IMR-90 (cell line): ENCODE measurements around the gene LDHAL6A. TPM values are rescaled to one million over a fixed set of nuclear protein-coding genes. Genes with fewer than 3 reads are reported as not detected.

Experiments used
- ATAC-seq: fragments of 200-7000 bp; cut with Tn5 transposase; 2 replicates; pipeline ENCODE4 v1.9.1; 2020; ENCODE audit warnings: low read depth, mild to moderate bottlenecking, moderate library complexity
- BruUV-seq: library from RNA; stranded (reverse); fragments of 400-500 nt; replicated peaks from 2 replicates; lab custom pipeline; 2021; lab: Mats Ljungman, UMichigan
- CTCF ChIA-PET: fragments of 300-600 bp; formaldehyde crosslinking; extraction: SDS; loops from one replicate; lab custom pipeline; 2021; ENCODE audit warnings: antibody characterized with exemption; lab: Yijun Ruan, JAX
- POLR2A ChIA-PET: fragments of 300-600 bp; sonication (Branson Sonifier 250); formaldehyde crosslinking; loops from one replicate; lab custom pipeline; 2022; ENCODE audit warnings: antibody characterized with exemption; ENCODE audit not compliant: unreplicated experiment; lab: Charles Lee
- DNase-seq: peaks from one replicate; pipeline ENCODE4 v3.0.0; 2013
- H2AFZ ChIP-seq: replicated peaks from 2 replicates; pipeline ENCODE3; 2013; ENCODE audit warnings: low read length, mild to moderate bottlenecking; ENCODE audit not compliant: poor library complexity
- H2AK5ac ChIP-seq: 2 replicates; pipeline ENCODE4 v1.6.1; 2013; ENCODE audit warnings: low read depth, low read length, inconsistent platforms
- H2AK9ac ChIP-seq: replicated peaks from 2 replicates; pipeline ENCODE3; 2013; ENCODE audit warnings: mild to moderate bottlenecking, low read depth, low read length, moderate library complexity; ENCODE audit not compliant: poor library complexity
- H2BK120ac ChIP-seq: 2 replicates; pipeline ENCODE4 v1.6.1; 2013; ENCODE audit warnings: low read depth, low read length, inconsistent platforms
- H2BK15ac ChIP-seq: 3 replicates; pipeline ENCODE4 v1.6.1; 2013; ENCODE audit warnings: low read depth, low read length, inconsistent platforms
- H2BK20ac ChIP-seq: 2 replicates; pipeline ENCODE4 v1.6.1; 2013; ENCODE audit warnings: low read depth, mild to moderate bottlenecking, inconsistent platforms, low read length, moderate library complexity
- H2BK5ac ChIP-seq: 2 replicates; pipeline ENCODE4 v1.6.1; 2013; ENCODE audit warnings: mild to moderate bottlenecking, low read depth, low read length, inconsistent platforms; ENCODE audit not compliant: poor library complexity, severe bottlenecking
- H3K14ac ChIP-seq: replicated peaks from 2 replicates; pipeline ENCODE4 v1.6.1; 2013; ENCODE audit warnings: low read depth, low read length, inconsistent platforms
- H3K18ac ChIP-seq: 2 replicates; pipeline ENCODE4 v1.6.1; 2013; ENCODE audit warnings: low read depth, low read length, control low read depth
- H3K23ac ChIP-seq: 2 replicates; pipeline ENCODE4 v1.6.1; 2013; ENCODE audit warnings: low read depth, low read length, inconsistent platforms
- H3K27ac ChIP-seq: 2 replicates; pipeline ENCODE4 v1.5.1; 2013; ENCODE audit warnings: mild to moderate bottlenecking, control low read depth, low read length; ENCODE audit not compliant: insufficient read depth
- H3K27me3 ChIP-seq: 2 replicates; pipeline ENCODE4 v1.6.1; 2013; ENCODE audit warnings: low read length; ENCODE audit not compliant: control insufficient read depth, insufficient read depth
- H3K36me3 ChIP-seq: 2 replicates; pipeline ENCODE4 v1.6.1; 2013; ENCODE audit warnings: low read length, mixed read lengths; ENCODE audit not compliant: control insufficient read depth, insufficient read depth
- H3K4ac ChIP-seq: 2 replicates; pipeline ENCODE4 v1.6.1; 2013; ENCODE audit warnings: low read depth, low read length, inconsistent platforms
- H3K4me1 ChIP-seq: 2 replicates; pipeline ENCODE4 v1.6.1; 2013; ENCODE audit warnings: low read length, mixed read lengths; ENCODE audit not compliant: control insufficient read depth, insufficient read depth
- H3K4me2 ChIP-seq: 2 replicates; pipeline ENCODE4 v1.6.1; 2013; ENCODE audit warnings: low read depth, mild to moderate bottlenecking, control low read depth, low read length, moderate library complexity
- H3K4me3 ChIP-seq: 2 replicates; pipeline ENCODE4 v1.5.1; 2013; ENCODE audit warnings: low read depth, mild to moderate bottlenecking, control low read depth, low read length, moderate library complexity; ENCODE audit not compliant: insufficient read depth
- H3K56ac ChIP-seq: 2 replicates; pipeline ENCODE4 v1.6.1; 2013; ENCODE audit warnings: low read length, inconsistent platforms; ENCODE audit not compliant: insufficient read depth; ENCODE audit errors: extremely low read depth
- H3K79me1 ChIP-seq, 2 experiments: 2 replicates each; pipeline ENCODE4 v1.6.1; 2013; ENCODE audit warnings: low read length in 2 of 2, inconsistent platforms in 1 of 2, low read depth in 1 of 2
- H3K9ac ChIP-seq: 2 replicates; pipeline ENCODE4 v1.6.1; 2013; ENCODE audit warnings: low read depth, low read length, control low read depth
- H3K9me1 ChIP-seq: 2 replicates; pipeline ENCODE4 v1.6.1; 2013; ENCODE audit warnings: low read length, inconsistent platforms; ENCODE audit not compliant: insufficient read depth
- H3K9me3 ChIP-seq: 2 replicates; pipeline ENCODE4 v1.6.1; 2013; ENCODE audit warnings: low read length; ENCODE audit not compliant: control insufficient read depth, insufficient read depth
- H4K20me1 ChIP-seq: 2 replicates; pipeline ENCODE4 v1.6.1; 2013; ENCODE audit warnings: low read length, inconsistent platforms; ENCODE audit not compliant: insufficient read depth
- H4K5ac ChIP-seq: 2 replicates; pipeline ENCODE4 v1.6.1; 2013; ENCODE audit warnings: mild to moderate bottlenecking, low read depth, low read length, control low read depth
- H4K8ac ChIP-seq, 2 experiments: 2 replicates each; pipeline ENCODE4 v1.6.1; 2013; ENCODE audit warnings: low read depth in 2 of 2, low read length in 2 of 2, control low read depth in 1 of 2, inconsistent platforms in 1 of 2
- H4K91ac ChIP-seq: 2 replicates; pipeline ENCODE4 v1.6.1; 2013; ENCODE audit warnings: low read depth, low read length, inconsistent platforms; ENCODE audit not compliant: insufficient read depth
- BHLHE40 ChIP-seq: fragments of 150-350 bp; IDR thresholded peaks from 2 replicates; pipeline ENCODE4 v1.6.1; 2016; ENCODE audit warnings: mild to moderate bottlenecking, low read depth, low read length
- CHD1 ChIP-seq: IDR thresholded peaks from 2 replicates; pipeline ENCODE4 v1.6.1; 2012; ENCODE audit warnings: low read depth, low read length, improper control_type of control experiment
- FOS ChIP-seq: fragments of 150-350 bp; IDR thresholded peaks from 2 replicates; pipeline ENCODE4 v1.6.1; 2016; ENCODE audit warnings: low read depth, low read length
- POLR2A ChIP-seq: IDR thresholded peaks from 2 replicates; pipeline ENCODE4 v1.6.1; 2012; ENCODE audit warnings: mild to moderate bottlenecking, low read depth, low read length
- RAD21 ChIP-seq: IDR thresholded peaks from 2 replicates; pipeline ENCODE4 v1.6.1; 2012; ENCODE audit warnings: low read length, improper control_type of control experiment
- dilution Hi-C: fragments of 300-500 bp; cut with HindIII; formaldehyde crosslinking; loops from one replicate; pipeline ENCODE4 v1.14.3; 2018; ENCODE audit warnings: low sequenced_read_pairs; ENCODE audit not compliant: unreplicated experiment
- in situ Hi-C: fragments of 300-500 bp; cut with MboI; formaldehyde crosslinking; loops from 3 replicates; pipeline ENCODE4 v1.14.3; 2019; ENCODE audit warnings: low sequenced_read_pairs, inconsistent platforms, mixed read lengths
- intact Hi-C: fragments of 100-400 bp; cut with micrococcal nuclease; formaldehyde crosslinking; loops from 2 replicates; pipeline ENCODE4 v1.10.0; 2022
- polyA plus RNA-seq, 3 experiments: library from polyadenylated mRNA; depleted of rRNA; stranded (reverse); fragments of >200 nt; gene quantifications; 2 replicates each; pipeline ENCODE4 v1.2.3, GENCODE V29; 2012; ENCODE audit warnings: low replicate concordance in 1 of 3
- total RNA-seq: library from RNA; depleted of rRNA; stranded (reverse); fragments of >200 nt; gene quantifications from 2 replicates; pipeline ENCODE4 v1.2.3, GENCODE V29; 2012
- TF ChIP-seq, protein P1 (sequence below): conservative IDR thresholded peaks from 2 replicates; pipeline ENCODE4 v1.5.1; 2012; ENCODE audit warnings: mild to moderate bottlenecking, low read depth, low read length, improper control_type of control experiment
- TF ChIP-seq, protein P2 (sequence below): fragments of 150-350 bp; IDR thresholded peaks from 2 replicates; pipeline ENCODE4 v1.6.1; 2016; ENCODE audit warnings: low read depth, mild to moderate bottlenecking, low read length, moderate library complexity, borderline replicate concordance

LDHAL6A gene
- total and polyA plus RNA-seq, 2 of the 4 experiments (the other 2 are of a cell fraction), result not detected

DNA sequence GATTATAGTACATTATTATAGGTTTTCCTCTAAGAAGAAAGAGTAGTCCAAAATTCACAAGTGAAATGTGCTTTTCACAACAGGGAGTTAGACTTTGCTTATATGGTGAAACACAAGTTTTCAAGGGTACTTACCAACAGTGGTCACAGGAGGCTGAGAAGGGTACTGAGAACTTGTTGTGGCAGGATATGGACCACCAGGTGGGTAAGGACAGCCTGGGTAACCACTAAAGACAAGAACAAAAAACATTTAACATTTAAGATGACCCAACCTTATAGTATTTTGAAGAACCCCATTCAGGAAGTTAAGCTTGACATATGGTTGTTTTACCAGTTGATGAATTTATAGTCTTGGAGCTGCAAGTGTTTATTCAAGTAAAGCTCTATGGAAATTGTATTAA, 46.7 kb downstream of the LDHAL6A start:
- intact Hi-C loops, result loop anchor here (10.0 kb wide), 2 partner anchors 98 to 158 kb away; no protein-coding TSS in a partner anchor

More for the DNA sequence above, 46.7 kb downstream of the LDHAL6A start:
- no peak for TF ChIP-seq RAD21
- TF ChIP-seq, protein P1, sequence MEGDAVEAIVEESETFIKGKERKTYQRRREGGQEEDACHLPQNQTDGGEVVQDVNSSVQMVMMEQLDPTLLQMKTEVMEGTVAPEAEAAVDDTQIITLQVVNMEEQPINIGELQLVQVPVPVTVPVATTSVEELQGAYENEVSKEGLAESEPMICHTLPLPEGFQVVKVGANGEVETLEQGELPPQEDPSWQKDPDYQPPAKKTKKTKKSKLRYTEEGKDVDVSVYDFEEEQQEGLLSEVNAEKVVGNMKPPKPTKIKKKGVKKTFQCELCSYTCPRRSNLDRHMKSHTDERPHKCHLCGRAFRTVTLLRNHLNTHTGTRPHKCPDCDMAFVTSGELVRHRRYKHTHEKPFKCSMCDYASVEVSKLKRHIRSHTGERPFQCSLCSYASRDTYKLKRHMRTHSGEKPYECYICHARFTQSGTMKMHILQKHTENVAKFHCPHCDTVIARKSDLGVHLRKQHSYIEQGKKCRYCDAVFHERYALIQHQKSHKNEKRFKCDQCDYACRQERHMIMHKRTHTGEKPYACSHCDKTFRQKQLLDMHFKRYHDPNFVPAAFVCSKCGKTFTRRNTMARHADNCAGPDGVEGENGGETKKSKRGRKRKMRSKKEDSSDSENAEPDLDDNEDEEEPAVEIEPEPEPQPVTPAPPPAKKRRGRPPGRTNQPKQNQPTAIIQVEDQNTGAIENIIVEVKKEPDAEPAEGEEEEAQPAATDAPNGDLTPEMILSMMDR, result no peak
- TF ChIP-seq, protein P2, sequence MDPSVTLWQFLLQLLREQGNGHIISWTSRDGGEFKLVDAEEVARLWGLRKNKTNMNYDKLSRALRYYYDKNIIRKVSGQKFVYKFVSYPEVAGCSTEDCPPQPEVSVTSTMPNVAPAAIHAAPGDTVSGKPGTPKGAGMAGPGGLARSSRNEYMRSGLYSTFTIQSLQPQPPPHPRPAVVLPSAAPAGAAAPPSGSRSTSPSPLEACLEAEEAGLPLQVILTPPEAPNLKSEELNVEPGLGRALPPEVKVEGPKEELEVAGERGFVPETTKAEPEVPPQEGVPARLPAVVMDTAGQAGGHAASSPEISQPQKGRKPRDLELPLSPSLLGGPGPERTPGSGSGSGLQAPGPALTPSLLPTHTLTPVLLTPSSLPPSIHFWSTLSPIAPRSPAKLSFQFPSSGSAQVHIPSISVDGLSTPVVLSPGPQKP, result no peak
- no peak for TF ChIP-seq CHD1
- no peak for TF ChIP-seq BHLHE40
- TF ChIP-seq FOS, result no peak
- TF ChIP-seq POLR2A, result no peak
- no peak overlapping the region for H4K5ac ChIP-seq
- no peak overlapping the region for H2AK5ac ChIP-seq
- H2BK20ac ChIP-seq, result no peak overlapping the region
- H3K14ac ChIP-seq, result no peak overlapping the region
- H3K4me2 ChIP-seq, result no peak overlapping the region
- peaks cover 0 to 3% of the 10 kb centered on the region in 2 experiments; a peak in 1 of 4 replicates for H3K79me1 ChIP-seq
- in situ Hi-C loops (no loop called here), dilution Hi-C loops (no loop called here)
- no peaks in the 10 kb centered on the region for H4K20me1 ChIP-seq
- H3K9me3 ChIP-seq, result no peaks in the 10 kb centered on the region
- H3K18ac ChIP-seq, result no peak overlapping the region
- H2BK120ac ChIP-seq, result no peak overlapping the region
- H3K4ac ChIP-seq, result no peak overlapping the region
- ATAC-seq (no peak), DNase-seq (no peak)
- CTCF ChIA-PET, result no interaction called here
- no peak overlapping the region for H3K9ac ChIP-seq
- H3K23ac ChIP-seq, result no peak overlapping the region
- no peak overlapping the region for H2BK5ac ChIP-seq
- H3K56ac ChIP-seq, result no peak overlapping the region
- peaks cover 19% of the 10 kb centered on the region for H3K36me3 ChIP-seq
- no peak overlapping the region for H2AFZ ChIP-seq
- no TSS peak for BruUV-seq
- H4K8ac ChIP-seq, result no peak overlapping the region
- no peaks in the 10 kb centered on the region for H3K27me3 ChIP-seq
- no peak overlapping the region for H3K27ac ChIP-seq
- H2BK15ac ChIP-seq, result no peak overlapping the region
- no peak overlapping the region for H4K91ac ChIP-seq
- no peaks in the 10 kb centered on the region for H3K9me1 ChIP-seq
- H2AK9ac ChIP-seq, result no peak overlapping the region
- H3K4me1 ChIP-seq, result no peaks in the 10 kb centered on the region
- POLR2A ChIA-PET, result no interaction called here
- H3K4me3 ChIP-seq, result no peak overlapping the region
